GM18508 (cell line): ENCODE measurements around the gene SERHL2.
"Not testable (repeated sequence)": the region's sequence is repeated elsewhere in the genome, so short reads cannot be mapped to it uniquely, and the experiment has no call there.

Experiments used
- ATAC-seq: cut with Tn5 transposase; IDR thresholded peaks from one replicate; pipeline ENCODE4 v1.9.1; 2021; ENCODE audit warnings: moderate number of reproducible peaks; ENCODE audit not compliant: insufficient read depth, unreplicated experiment

The SERHL2 gene

DNA sequence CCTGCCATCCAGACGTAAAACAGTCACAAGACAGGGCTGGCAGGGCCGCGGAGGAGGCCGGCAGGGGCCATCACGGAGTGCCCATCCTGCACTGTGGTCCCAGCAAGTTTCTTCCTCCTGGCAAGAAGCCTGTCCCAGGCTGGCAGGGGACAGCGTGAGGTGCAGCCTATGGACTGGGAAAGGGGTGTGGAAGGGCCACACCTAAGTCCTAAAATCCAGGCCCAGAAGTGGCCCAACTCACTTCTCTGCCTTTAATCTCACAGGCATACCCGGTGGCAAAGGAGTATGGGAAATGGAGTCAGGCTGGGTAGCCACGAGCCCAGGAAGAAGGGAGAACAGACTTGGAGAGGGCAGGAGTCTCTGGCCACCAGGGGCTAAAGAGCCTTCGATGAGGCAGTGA, 16.8 kb downstream of the SERHL2 start:
- ATAC-seq, result not testable (repeated sequence)

DNA sequence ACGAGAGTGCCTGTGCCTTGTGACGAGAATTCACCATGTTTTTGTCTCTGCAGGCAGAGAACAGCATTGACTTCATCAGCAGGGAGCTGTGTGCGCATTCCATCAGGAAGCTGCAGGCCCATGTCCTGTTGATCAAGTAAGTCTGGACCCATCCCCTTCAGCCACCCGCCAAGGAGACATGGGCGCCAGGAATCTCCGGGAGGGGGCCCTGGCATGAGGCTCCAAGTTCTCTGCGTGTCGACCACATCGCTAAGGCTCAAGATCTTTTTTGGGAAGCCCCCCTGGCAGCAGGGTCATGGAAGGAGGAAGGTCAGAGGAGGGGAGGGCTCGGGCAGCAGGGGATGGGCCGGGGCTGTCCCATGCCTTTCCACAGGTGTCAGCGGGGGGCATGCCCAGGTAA, 17.3 kb downstream of the SERHL2 start:
- not testable (repeated sequence) for ATAC-seq

DNA sequence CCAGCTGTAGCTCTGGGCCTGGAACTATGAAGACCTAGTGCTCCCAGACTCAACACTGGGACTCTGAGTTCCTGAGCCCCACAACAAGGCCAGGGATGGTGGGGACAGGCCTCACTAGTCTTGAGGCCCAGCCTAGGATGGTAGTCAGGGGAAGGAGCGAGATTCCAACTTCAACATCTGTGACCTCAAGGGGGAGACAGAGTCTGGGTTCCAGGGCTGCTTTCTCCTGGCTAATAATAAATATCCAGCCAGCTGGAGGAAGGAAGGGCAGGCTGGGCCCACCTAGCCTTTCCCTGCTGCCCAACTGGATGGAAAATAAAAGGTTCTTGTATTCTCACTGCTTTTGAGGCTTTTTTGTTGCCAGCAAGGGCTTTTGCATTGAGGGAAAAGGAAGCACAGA, 20.3 kb downstream of the SERHL2 start:
- not testable (repeated sequence) for ATAC-seq

DNA sequence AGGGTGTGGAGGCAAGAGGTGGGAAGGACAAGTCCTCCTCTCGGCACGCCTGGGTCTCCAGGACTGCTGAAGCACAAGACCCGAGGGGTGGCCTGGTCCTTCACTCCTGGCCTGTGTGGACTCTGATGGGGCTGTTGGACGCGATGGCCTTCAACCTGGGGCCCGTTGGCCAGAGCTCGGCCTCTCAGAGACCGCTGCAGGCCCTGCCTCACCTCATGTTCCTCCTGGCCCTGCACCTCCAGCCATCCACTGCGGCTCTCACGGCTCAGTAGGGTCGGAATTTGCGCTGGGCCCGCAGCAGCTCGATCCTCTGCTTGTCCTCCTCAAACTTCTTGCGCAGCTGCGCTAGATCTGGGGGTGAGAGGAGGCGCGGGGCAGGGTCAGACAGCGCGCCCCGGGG, 20.7 kb downstream of the SERHL2 start:
- not testable (repeated sequence) for ATAC-seq

DNA sequence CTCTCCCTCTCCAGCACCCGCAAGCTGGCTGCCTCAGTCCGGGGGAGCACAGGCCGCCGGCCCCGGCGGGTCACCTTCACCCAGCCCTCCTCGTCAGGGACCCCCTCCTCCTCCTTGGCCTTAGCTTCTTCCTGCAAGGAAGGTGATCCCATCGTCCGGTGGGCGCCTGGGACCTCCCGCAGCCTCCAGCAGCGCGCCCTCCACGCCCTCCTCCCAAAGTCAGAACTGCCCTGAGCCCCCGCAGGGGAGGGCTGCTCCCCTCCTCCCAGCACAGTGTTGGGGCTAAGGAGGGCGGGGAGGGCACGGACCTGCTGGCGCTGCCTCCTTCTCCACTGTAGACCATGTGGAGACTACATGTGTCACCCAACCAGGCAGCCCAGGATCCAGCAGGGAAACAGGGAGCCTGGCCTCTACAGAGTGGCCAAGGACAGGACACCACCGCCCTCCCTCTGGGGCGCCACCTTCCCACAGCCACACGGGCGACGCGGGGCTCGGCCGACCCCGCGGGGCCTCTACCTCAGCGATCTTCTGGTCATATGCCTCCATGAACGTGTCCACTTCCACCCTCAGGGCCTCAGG, 22.3 kb downstream of the SERHL2 start:
- not testable (repeated sequence) for ATAC-seq

DNA sequence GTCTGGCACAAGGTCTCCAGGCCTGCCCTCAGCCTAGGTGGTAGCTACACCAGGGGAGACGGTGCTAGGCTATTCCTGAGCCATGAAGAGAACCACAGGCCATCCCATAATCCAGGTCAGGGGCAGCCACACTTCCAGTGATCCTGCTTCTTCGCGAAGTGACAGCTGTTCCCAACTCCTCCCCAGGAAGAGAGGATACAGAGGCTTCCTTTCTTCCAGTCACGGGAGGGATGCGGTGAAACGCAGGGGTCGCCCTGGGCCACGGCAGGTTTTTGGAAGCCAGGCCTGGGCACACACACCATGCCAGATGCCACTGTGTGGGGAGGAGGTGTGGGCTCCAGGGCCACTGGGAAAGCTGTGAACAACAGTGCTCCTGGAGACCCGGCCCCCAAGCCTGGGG, 23.4 kb downstream of the SERHL2 start:
- not testable (repeated sequence) for ATAC-seq

DNA sequence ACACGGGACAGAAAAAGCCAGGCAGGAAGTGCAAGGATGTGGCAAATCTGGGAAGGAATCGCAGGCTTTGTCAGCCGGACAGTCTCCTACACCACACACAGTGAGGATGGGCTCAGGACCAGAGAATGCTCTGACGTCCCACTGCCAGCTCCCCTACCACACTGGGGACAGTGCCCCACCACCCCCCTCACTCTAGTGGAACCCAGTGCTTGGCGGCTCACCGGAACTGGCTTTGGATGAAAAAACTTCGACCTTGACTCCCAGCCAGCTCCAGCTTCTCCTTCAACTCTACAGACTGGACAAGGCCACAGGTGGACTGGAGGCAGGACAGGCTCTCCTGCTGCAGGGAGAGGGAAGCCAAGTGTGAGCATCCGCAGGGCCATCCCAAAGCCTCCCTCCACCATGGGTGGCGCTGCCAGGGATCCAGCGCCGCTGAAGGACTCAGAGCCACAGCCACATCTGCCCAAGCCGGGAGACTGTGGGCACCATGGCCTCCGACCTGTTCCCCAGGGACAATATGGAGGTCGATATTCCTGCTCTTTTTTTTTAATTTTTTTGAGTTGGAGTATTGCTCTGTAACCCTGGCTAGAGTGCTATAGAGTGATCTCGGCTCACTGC, 24.0 kb downstream of the SERHL2 start:
- ATAC-seq, result no peak

DNA sequence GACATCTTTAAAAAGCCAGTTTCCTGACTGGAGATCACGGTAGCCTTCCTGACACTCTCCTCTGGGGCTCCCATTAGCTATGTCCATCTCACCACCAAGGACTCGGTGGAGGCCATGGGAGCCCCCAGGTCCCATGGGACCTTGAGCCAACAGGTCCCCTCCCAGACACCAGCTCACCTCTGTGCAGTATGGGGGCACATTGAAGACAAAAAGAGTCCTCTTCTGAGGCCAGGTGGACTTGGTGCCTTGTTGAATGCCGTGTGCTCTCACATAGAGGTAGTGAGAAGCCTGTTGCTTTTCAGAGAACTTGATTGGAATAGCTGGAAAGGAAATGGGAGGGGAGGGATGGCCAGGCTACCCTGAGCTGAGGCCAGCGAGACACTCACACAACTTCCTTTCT, 26.3 kb downstream of the SERHL2 start:
- not testable (repeated sequence) for ATAC-seq

DNA sequence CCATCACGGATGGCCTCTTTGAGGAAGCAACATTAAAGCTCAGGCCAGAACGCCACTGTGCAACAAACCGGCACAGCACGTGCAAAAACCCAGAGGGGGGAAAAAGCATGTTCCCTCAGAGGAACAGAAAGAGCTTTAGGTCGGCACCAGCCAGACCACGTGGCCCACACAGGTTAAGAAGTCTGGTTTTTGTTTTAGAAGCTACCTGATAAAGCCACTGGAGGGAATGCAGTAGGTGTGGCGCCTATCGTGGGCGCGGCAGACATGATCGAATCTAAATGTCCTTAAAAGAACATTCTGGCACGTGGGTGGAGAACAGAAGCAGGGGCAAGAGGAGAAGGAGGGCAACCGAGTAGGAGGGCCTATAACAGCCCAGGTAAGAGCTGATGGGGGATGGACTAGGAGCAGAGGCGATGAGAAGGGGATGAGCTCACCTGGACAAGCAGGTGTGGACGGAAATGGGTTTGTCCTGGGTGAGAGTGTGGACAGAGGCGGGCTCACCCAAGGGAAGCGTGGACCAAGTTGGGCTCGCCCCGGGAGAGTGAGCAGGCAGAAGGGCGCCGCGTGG, 27.5 kb downstream of the SERHL2 start:
- ATAC-seq, result not testable (repeated sequence)

DNA sequence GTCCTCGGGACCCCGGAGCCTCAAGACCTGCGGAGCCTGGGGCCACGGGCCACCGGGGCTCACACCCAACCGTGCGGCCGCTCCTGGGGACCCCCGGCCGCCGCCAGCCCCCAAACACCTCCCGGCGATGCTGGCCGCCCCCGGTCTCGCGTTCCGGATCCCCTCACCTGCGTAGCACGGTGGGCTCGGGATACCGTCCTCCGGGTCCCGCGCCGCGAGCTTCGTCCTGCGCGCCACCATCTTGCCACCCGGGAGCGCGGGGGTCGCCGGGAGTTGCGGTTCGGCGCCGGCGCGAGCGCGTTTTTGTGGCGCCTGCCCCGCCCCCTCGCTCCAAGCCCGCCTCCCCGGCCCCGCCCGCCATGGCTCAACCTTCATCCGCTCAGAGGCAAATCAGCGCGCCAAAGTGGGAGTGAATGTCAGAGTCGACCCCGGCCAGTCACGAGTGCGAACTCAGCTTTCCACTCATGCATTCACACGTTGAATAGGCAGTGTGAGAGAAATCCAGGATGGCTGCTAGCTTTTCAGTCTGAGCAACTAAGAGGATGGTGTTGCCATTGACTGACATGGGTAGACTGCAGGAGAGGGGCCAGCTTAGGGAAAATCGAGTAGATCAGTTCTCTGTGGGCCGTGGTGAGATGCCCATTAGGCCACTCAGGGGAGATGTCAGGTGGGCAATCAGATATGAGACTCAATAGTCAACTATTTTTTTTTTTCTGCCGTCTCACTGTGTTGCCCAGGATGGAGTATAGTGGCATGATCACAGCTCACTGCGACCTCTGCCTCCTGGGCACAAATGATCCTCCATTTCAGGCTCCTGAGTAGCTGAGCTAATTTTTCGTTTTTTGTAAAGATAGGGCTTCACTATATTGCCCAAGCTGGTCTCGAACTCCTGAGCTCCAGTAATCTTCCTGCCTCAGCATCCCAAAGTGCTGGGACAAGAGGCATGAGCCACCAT, 28.3 kb downstream of the SERHL2 start:
- ATAC-seq, result no peak

DNA sequence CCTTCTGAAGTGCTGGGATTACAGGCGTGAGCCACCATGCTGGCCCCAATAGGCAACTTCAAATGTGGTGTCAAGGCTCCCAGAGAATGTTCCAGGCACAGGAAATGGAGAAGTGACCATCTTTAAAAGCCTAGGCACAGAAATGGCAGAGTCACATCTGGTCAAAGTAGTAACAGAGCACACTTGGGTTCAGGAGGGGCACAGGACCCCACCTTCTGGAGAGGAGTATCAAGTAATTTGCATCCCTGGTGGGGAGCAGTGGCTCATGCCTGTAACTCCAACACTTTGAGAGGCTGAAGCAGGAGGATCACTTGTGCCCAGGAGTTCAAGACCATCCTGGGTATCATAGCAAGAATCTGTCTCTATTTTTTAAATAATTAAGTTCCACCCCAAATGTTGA, 29.2 kb downstream of the SERHL2 start:
- ATAC-seq, result no peak

DNA sequence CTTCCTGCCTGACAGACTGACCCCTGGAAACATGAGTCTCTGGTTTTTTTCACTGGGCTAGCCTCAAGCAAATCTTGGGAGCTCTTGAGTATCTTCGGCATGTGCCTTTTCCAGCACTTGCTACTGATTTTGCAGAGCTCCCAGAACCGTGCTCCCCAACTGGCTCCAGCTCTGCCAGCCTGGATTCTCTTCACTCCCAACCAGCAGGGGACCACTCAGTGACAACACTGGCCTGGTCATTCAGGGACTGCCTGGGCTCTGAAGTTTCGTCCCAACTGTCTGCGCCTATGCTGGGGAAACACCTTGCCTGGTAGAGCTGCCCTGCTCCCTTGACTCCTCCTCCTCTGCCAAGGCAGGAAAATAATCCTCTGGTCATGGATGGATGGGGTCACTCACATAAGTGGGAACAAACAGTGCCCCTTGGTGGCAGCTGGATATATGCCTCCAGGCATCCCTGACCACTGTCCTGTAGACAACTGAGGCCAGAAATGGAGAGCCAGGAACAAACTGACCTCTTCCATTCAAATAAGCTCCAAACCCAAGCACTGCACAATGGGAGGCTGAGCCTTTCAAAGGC, 30.7 kb downstream of the SERHL2 start:
- no peak for ATAC-seq

DNA sequence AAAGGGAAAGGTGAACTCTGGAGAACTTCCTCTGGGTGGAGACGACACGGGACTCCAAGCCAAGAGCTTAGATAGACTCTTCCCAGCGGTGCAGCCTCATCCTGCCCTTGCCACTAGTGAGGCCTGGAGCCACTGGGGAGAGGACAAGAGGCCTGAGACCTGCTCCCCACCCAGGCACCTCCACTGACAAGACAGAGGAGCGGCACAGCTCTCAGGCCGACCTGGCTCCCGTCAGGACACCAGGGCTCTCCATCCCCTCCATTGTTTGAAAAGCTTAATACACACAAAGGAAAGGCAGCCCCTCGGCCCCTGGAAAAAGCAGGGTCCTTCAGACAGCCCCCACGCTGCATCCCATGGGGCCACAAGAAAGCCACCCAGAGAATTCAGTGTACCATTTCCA, 31.3 kb downstream of the SERHL2 start:
- ATAC-seq, result no peak

DNA sequence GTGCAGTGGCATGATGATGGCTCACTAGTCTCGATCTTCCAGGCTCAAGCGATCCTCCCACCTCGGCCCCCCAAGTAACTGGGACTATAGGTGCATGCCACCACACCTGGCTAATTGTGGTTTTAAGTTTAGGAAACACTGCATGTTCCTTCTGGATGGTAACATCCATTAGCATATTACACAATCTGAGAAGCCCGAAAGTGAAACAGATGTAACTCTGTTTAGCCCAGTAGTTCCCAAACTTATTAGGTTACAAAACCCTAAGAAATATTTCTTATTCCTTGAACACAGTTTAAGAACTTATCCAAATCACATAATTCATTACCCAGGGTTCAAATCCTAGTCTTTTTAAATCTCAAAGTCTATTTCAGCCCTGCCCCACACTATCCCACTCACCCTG, 32.6 kb downstream of the SERHL2 start:
- ATAC-seq, result no peak

DNA sequence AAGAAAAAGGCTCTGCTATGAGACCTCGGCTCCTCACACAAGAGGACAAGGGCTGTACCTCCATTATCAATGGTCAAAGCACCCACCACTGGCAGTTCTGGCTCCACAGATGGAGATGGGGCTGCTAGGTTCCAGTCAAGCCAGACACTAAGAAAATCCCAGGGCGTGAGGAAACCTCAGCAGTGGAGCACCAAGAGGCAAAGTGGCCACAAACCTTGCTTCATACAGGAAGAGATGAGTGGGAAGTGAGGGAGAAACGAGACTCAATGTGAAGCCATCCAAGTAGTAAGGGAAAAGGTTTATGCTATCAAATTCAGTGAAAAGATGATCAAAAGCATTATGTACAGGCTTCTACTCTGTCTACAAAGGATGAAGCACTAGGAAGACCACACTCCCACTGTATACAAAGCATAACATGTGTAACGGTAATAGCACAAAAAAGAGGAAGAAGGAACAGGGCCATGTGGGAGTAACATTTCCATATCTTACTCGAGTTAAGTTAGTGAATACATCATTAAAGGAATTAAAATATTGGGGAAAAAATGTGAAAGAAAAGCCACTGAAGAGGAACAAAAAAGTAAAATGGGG, 33.9 kb downstream of the SERHL2 start:
- ATAC-seq, result no peak

DNA sequence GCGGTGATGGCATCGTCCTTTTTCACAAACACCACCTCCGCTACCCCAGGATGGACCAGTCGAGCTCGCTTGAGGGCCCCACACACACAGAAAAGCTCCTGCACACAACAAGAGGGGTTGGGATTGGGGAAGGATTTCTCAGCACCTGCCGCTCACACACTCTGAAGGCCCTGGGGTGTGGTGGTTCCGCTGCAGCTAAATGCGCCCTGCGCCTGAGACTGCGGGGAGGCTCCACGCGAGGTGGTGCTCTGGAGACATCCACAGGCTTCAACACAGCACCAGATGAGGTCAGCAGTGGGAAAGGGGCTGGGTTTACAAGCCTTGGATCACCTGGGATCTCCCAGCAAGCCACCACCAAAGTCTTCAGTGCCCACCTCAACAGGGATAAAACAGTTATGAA, 38.2 kb downstream of the SERHL2 start:
- ATAC-seq, result no peak

DNA sequence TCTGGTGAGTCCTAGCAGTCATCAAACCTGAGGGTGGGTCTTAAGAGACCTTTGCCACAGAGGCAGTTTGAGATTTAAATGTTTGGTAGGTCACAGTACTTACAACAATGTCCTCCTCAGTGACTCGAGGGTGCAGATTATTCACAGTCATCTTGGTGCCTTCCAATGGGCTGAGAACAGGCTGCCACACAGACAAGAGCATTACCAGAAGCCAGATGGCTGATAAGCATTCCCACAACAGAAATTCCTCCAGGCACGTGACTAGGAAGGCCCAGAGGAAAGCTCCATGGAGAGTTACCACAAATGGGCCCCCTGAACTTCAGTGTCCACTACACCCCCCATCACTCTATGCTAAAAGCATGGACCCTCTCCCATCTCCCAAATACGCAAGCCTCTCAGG, 41.7 kb downstream of the SERHL2 start:
- ATAC-seq, result no peak

DNA sequence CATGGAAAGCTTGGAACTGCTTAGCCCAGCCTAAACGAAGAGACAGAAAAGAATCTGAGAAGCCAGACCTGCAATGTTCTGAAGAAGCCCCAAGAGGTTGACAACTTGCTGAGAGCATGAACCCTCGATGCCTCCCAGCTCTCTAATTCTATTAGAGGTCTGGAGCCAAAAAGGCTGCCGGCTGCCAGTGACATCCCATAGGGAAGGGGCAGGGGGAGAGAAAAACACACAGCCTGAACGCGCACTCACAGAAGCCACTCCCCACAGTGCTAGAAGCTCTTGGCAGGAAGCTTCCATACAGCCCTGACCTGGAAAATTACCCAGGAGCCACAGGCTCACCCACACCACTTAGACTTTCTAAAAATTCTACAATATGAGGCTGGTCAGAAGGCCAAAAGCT, 42.6 kb downstream of the SERHL2 start:
- no peak for ATAC-seq

DNA sequence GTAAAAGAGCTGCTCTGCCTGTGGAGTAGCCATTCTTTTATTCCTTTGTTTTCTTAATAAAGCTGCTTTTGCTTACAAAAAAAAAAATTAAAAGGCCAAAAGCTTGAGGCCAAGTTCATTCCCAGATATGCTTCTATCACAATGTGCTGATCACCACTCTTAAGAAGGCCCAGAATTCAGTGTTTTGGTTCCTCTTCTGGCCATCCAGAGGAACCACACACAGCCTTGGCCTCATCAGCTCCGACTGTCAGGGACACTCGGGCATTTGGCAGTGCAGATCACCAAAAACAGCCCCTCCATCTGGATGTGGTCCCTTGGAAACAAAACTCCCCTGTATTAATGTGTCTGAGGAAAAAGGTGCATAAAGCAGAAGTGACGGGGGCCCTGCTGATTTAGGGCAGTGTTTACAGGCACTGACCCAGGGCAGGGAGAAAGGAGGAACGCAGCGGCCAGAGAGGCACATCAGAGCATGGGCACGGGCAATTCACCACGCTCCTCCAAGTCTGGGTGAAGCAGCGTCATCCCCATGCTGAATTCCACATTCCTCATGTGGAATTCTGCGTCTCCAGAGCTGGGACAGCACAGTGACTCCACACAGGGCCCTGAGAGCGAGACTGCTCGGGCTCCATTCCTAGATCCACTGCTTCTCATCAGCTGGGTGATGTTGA, 43.2 kb downstream of the SERHL2 start:
- no peak for ATAC-seq
